Measurements from ENCODE around the gene UHRF1.

DNA sequence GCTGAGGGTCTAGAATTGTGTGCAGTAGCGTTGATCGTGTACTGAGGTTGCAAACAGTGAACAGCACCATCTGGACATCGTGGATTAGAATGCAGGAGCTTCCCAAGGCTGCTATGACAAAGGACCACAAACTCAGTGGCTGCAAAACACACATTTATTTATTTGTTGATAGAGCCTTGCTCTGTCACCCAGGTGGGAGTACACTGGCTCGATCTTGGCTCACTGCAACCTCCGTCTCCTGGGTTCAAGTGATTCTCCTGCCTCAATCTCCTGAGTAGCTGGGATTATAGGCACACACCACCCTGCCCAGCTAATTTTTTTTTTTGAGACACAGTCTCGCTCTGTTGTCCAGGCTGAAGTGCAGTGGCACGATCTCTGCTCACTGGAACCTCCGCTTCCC, 2.3 kb upstream of the UHRF1 start:
- TF ChIP-seq, protein P1, sequence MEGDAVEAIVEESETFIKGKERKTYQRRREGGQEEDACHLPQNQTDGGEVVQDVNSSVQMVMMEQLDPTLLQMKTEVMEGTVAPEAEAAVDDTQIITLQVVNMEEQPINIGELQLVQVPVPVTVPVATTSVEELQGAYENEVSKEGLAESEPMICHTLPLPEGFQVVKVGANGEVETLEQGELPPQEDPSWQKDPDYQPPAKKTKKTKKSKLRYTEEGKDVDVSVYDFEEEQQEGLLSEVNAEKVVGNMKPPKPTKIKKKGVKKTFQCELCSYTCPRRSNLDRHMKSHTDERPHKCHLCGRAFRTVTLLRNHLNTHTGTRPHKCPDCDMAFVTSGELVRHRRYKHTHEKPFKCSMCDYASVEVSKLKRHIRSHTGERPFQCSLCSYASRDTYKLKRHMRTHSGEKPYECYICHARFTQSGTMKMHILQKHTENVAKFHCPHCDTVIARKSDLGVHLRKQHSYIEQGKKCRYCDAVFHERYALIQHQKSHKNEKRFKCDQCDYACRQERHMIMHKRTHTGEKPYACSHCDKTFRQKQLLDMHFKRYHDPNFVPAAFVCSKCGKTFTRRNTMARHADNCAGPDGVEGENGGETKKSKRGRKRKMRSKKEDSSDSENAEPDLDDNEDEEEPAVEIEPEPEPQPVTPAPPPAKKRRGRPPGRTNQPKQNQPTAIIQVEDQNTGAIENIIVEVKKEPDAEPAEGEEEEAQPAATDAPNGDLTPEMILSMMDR (IDR thresholded peaks at IDR 0.05): no peak
- TF ChIP-seq SIN3A (IDR thresholded peaks at IDR 0.05; ENCODE audit: borderline replicate concordance, low read depth, low read length) (no peak), TAF1 (IDR thresholded peaks at IDR 0.05; ENCODE audit: borderline replicate concordance, low read depth, low read length) (no peak), EP300 (IDR thresholded peaks at IDR 0.05; ENCODE audit: borderline replicate concordance in 1 of 2, low read depth in 1 of 2, low read length in 1 of 2) (no peak), POLR2AphosphoS5 (IDR thresholded peaks at IDR 0.05; ENCODE audit: low read depth, low read length) (no peak), YY1 (IDR thresholded peaks at IDR 0.05; ENCODE audit: low read depth) (no peak), GATA2 (CRISPR knock-in tag; IDR thresholded peaks at IDR 0.05) (no peak), EZH2phosphoT487 (IDR thresholded peaks at IDR 0.05; ENCODE audit: borderline replicate concordance, low read depth) (no peak), TCF12 (IDR thresholded peaks at IDR 0.05) (no peak)
- TF ChIP-seq, protein P2, sequence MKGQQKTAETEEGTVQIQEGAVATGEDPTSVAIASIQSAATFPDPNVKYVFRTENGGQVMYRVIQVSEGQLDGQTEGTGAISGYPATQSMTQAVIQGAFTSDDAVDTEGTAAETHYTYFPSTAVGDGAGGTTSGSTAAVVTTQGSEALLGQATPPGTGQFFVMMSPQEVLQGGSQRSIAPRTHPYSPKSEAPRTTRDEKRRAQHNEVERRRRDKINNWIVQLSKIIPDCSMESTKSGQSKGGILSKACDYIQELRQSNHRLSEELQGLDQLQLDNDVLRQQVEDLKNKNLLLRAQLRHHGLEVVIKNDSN (IDR thresholded peaks at IDR 0.05; ENCODE audit: borderline replicate concordance, low read depth): no peak
- TF ChIP-seq, protein P3, sequence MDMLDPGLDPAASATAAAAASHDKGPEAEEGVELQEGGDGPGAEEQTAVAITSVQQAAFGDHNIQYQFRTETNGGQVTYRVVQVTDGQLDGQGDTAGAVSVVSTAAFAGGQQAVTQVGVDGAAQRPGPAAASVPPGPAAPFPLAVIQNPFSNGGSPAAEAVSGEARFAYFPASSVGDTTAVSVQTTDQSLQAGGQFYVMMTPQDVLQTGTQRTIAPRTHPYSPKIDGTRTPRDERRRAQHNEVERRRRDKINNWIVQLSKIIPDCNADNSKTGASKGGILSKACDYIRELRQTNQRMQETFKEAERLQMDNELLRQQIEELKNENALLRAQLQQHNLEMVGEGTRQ (IDR thresholded peaks at IDR 0.05; ENCODE audit: borderline replicate concordance, low read depth, low read length): no peak
- TF ChIP-seq, protein P4, sequence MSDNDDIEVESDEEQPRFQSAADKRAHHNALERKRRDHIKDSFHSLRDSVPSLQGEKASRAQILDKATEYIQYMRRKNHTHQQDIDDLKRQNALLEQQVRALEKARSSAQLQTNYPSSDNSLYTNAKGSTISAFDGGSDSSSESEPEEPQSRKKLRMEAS (IDR thresholded peaks at IDR 0.05; ENCODE audit: low read depth): no peak
- TF ChIP-seq, protein P5, sequence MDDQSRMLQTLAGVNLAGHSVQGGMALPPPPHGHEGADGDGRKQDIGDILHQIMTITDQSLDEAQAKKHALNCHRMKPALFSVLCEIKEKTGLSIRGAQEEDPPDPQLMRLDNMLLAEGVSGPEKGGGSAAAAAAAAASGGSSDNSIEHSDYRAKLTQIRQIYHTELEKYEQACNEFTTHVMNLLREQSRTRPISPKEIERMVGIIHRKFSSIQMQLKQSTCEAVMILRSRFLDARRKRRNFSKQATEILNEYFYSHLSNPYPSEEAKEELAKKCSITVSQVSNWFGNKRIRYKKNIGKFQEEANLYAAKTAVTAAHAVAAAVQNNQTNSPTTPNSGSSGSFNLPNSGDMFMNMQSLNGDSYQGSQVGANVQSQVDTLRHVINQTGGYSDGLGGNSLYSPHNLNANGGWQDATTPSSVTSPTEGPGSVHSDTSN (IDR thresholded peaks at IDR 0.05): no peak

All from SK-N-SH (cell line).